ENCODE data around the gene ERG28. TPM values are rescaled to one million over a fixed set of nuclear protein-coding genes. Genes with fewer than 3 reads are reported as not detected.

ERG28 gene
- total RNA-seq, 1 donor from 2014 or later: 35.0 TPM

- Mint-ChIP-seq H3K9me3 (ENCODE audit: unreplicated experiment) (no peaks in the 10 kb centered on the region), H3K4me3 (ENCODE audit: unreplicated experiment) (no peak overlapping the region), H3K27ac (ENCODE audit: unreplicated experiment) (no peak overlapping the region), H3K36me3 (ENCODE audit: low read depth, unreplicated experiment) (peaks cover 47% of the 10 kb centered on the region), H3K4me1 (ENCODE audit: unreplicated experiment) (peaks cover 25% of the 10 kb centered on the region), H3K27me3 (ENCODE audit: unreplicated experiment) (no peaks in the 10 kb centered on the region)
- DNase-seq (ENCODE audit: low spot score): no peak
- TF ChIP-seq, protein P1, sequence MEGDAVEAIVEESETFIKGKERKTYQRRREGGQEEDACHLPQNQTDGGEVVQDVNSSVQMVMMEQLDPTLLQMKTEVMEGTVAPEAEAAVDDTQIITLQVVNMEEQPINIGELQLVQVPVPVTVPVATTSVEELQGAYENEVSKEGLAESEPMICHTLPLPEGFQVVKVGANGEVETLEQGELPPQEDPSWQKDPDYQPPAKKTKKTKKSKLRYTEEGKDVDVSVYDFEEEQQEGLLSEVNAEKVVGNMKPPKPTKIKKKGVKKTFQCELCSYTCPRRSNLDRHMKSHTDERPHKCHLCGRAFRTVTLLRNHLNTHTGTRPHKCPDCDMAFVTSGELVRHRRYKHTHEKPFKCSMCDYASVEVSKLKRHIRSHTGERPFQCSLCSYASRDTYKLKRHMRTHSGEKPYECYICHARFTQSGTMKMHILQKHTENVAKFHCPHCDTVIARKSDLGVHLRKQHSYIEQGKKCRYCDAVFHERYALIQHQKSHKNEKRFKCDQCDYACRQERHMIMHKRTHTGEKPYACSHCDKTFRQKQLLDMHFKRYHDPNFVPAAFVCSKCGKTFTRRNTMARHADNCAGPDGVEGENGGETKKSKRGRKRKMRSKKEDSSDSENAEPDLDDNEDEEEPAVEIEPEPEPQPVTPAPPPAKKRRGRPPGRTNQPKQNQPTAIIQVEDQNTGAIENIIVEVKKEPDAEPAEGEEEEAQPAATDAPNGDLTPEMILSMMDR (IDR thresholded peaks at IDR 0.05; ENCODE audit: unreplicated experiment): no peak
Observed at GRCh38 chr14:75649337-75649736, 11.3 kb downstream of the ERG28 start.

GRCh38 chr14:75648066-75648838, 12.4 kb downstream of the ERG28 start:
- TF ChIP-seq, protein P1 (IDR thresholded peaks at IDR 0.05; ENCODE audit: unreplicated experiment): no peak
- no peak for DNase-seq (ENCODE audit: low spot score)
- peak overlapping the region; percentile 1 for H3K27ac Mint-ChIP-seq (ENCODE audit: unreplicated experiment)
- H3K9me3 Mint-ChIP-seq (ENCODE audit: unreplicated experiment): no peaks in the 10 kb centered on the region
- H3K36me3 Mint-ChIP-seq (ENCODE audit: low read depth, unreplicated experiment): peaks cover 48% of the 10 kb centered on the region
- no peaks in the 10 kb centered on the region for H3K27me3 Mint-ChIP-seq (ENCODE audit: unreplicated experiment)
- H3K4me3 Mint-ChIP-seq (ENCODE audit: unreplicated experiment): no peak overlapping the region
- peaks cover 30% of the 10 kb centered on the region for H3K4me1 Mint-ChIP-seq (ENCODE audit: unreplicated experiment)

GRCh38 chr14:75647640-75648039, 13.0 kb downstream of the ERG28 start:
- Mint-ChIP-seq H3K9me3 (ENCODE audit: unreplicated experiment) (no peaks in the 10 kb centered on the region), H3K4me1 (ENCODE audit: unreplicated experiment) (peaks cover 29% of the 10 kb centered on the region), H3K4me3 (ENCODE audit: unreplicated experiment) (peak overlapping the region; percentile 64), H3K36me3 (ENCODE audit: low read depth, unreplicated experiment) (peaks cover 48% of the 10 kb centered on the region), H3K27ac (ENCODE audit: unreplicated experiment) (peak overlapping the region; percentile 54), H3K27me3 (ENCODE audit: unreplicated experiment) (no peaks in the 10 kb centered on the region)
- DNase-seq (ENCODE audit: low spot score): no peak
- TF ChIP-seq, protein P1 (IDR thresholded peaks at IDR 0.05; ENCODE audit: unreplicated experiment): no peak

- Mint-ChIP-seq H3K36me3 (ENCODE audit: low read depth, unreplicated experiment) (peaks cover 44% of the 10 kb centered on the region), H3K4me1 (ENCODE audit: unreplicated experiment) (peaks cover 24% of the 10 kb centered on the region), H3K4me3 (ENCODE audit: unreplicated experiment) (no peak overlapping the region), H3K27me3 (ENCODE audit: unreplicated experiment) (no peaks in the 10 kb centered on the region), H3K9me3 (ENCODE audit: unreplicated experiment) (no peaks in the 10 kb centered on the region), H3K27ac (ENCODE audit: unreplicated experiment) (no peak overlapping the region)
- no peak for DNase-seq (ENCODE audit: low spot score)
- TF ChIP-seq, protein P1 (IDR thresholded peaks at IDR 0.05; ENCODE audit: unreplicated experiment): no peak
Observed at GRCh38 chr14:75646762-75647161, 13.9 kb downstream of the ERG28 start.

DNA sequence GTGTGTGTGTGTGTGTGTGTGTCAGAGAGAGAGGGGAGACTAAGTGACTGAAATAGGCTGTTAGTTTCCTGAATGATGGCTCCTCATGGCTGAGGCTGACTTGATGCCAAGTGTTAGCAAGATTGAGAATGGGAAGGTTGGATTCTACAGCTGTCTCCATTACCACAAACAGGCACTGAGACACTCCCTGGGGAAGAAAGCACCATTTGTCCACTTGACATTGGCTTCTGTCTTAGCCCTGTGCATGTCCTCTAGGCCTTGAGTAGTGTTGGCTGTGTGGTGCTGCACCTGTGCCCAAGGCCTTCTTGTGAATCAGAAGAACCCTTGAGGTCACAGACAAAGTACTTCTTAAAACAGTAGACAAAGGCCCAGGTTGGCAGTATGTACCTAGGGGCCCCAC, 15.6 kb downstream of the ERG28 start:
- TF ChIP-seq, protein P1 (IDR thresholded peaks at IDR 0.05; ENCODE audit: unreplicated experiment): no peak
- no peak for DNase-seq (ENCODE audit: low spot score)
- Mint-ChIP-seq H3K27ac (ENCODE audit: unreplicated experiment) (peak overlapping the region; percentile 6), H3K36me3 (ENCODE audit: low read depth, unreplicated experiment) (peaks cover 42% of the 10 kb centered on the region), H3K4me1 (ENCODE audit: unreplicated experiment) (peaks cover 26% of the 10 kb centered on the region), H3K4me3 (ENCODE audit: unreplicated experiment) (peak overlapping the region; percentile 12), H3K9me3 (ENCODE audit: unreplicated experiment) (no peaks in the 10 kb centered on the region), H3K27me3 (ENCODE audit: unreplicated experiment) (no peaks in the 10 kb centered on the region)

Measured in endothelial cell (in vitro differentiated cells).